ENCODE measurements around the gene BLM.

GRCh38 chr15:90710436-90711027 lies 6.6 kb upstream of the BLM start:
- no peak for TF ChIP-seq CTCF (optimal IDR thresholded peaks at IDR 0.05 in 1 of 3, IDR thresholded peaks at IDR 0.05 in 1 of 3, conservative IDR thresholded peaks at IDR 0.05 in 1 of 3; ENCODE audit: extremely low read depth in 1 of 3, insufficient read depth in 2 of 3, low read length in 3 of 3)
- TF ChIP-seq EZH2 (IDR thresholded peaks at IDR 0.05; ENCODE audit: low read length), result no peak

Measured in keratinocyte (primary cell).